GM21390 (cell line): ENCODE data around the gene SEC14L5.
A peak's percentile ranks its signal among the peaks of the same experiment; 100 is the strongest.

ENCODE experiments used
- ATAC-seq: cut with Tn5 transposase; IDR thresholded peaks from one replicate; pipeline ENCODE4 v1.9.1; 2021; ENCODE audit not compliant: unreplicated experiment

SEC14L5 gene

DNA sequence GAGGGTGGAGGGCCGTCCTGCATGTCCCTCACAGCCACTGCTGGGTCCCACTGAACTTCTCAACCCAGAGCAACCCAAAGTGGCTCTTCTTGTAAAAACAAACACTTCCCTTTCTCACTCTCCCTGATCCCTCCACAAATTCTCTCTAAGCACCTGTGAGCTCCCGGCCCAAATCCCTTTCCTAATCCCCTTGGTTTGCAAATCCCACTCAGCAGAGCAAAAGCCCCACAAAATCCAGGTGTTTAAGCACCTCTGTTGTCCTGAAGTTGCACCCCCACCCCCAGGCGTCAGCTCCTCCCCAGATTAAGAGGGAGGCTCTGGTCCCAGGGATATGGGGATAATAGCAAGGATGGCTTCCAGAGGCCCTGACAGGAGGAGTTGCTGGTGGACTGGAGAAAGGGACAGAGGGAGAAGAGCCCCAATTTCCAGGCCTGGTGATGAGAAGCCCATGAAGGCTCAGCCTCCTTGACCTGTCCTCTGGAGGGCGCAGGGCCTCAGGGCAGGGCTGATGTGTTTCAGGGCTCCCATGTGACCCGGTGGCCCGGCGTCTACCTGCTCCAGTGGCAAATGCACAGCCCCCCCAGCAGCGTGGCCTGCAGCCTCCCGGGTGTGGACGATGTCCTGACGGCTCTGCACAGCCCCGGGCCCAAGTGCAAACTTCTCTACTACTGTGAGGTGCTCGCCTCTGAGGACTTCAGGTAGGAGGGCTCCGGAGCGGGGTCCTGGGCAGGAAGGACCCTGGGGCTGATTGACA lies 52.6 kb downstream of the SEC14L5 start:
- no peak for ATAC-seq

DNA sequence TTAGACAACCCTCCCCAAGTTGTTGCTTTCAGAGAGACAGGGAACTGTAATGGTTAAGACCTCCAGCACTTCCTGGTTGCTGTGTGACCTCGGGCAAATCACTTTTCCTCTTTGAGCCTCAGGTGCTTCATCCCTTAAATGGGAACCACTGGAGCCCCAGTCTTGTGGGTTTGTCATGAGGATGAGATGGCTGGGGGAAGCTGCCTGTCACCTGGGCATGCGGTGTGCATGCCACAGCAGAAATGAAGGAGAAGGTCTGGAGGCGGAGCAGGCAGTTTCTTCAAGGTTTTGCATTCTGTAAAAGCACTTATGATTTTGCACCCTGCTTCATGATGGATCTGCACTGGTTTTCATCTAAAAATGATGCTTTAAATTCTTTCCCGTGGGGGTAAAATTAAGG lies 53.5 kb downstream of the SEC14L5 start:
- ATAC-seq = no peak

DNA sequence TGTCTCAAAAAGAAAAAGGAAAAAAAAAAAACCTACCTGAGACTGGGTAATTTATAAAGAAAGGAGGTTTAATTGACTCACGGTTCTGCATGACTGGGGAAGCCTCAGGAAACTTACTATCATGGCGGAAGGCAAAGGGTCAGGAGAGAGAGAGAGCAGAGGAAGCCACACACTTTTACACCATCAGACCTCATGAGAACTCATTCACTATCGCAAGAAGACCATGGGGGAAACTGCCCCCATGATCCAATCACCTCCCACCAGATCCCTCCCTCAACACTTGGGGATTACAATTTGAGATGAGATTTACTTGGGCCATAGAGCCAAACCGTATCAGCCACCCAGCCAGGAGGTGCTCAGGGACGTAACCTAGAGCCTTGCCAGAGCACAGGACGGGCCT lies 54.8 kb downstream of the SEC14L5 start:
- no peak for ATAC-seq

DNA sequence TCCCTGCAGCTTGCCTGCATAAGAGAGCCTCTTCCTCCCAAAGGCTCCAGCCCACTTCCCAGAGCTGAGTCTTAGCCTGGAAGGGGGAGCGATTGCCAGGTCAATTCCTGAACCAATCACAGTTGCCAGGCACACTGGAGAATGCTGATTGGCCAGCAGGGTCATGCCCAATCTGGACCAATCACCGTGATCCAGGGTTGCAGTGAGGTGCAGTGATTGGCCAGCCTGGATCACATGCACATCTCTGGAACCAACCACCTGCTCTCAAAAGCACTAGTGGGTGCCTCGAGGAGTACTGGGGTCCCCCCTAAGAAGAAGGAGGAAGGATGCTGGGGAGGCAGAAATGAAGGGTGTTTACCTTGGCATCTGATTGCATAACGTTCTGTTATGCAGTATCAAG lies 57.2 kb downstream of the SEC14L5 start:
- ATAC-seq = no peak

DNA sequence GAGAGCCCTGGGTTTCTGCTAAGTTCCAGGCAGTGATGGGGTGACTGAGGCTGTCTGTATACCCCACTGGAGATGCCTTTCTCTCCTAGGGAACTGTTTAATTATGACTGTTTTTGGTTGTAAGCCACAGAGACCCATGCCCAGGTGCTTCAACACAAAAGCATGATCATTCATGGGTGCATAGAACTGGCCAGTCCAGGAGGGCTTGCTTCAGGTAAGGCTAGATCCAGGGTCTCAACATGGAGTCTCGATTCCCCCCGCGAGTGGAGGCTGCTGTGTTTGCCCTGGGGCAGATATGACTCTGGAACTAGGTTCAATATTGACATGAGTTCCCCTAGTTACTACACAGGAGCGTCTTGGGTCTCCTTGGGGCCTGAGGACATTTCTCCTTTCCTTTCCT lies 57.8 kb downstream of the SEC14L5 start:
- no peak for ATAC-seq

DNA sequence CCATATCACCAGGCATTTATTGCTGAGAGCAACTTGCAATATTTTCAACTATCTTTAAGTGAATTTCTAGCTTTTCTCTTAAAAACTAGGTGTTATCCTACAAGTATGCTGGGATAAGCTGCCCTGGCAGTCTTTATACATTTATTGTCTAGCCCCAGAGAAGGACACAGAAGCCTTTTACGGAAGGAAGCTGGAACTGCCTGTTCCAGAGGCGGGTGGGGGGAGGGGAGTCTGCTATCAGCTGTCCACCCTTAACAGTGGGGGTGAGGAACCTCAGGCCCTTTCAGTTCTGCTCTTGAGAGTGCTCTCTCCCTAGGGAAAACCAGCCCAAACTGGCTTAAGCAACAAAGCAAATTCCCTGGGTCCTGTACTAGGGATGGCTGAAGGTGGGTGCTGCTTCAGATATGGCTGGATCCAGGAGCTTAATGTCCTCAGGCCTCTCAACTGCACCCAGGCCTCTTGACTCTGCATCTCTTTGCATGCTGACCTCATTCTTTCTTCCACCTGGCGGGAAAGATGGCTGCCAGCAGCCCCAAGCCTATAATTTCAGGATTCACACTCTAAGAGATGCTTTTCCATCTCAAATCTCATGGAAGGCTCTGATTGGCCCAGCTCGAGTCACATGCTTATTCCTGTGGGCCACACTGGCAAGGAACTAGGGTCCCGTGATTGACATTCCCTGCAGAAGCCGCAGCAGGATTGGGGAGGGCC lies 59.0 kb downstream of the SEC14L5 start:
- ATAC-seq = no peak

DNA sequence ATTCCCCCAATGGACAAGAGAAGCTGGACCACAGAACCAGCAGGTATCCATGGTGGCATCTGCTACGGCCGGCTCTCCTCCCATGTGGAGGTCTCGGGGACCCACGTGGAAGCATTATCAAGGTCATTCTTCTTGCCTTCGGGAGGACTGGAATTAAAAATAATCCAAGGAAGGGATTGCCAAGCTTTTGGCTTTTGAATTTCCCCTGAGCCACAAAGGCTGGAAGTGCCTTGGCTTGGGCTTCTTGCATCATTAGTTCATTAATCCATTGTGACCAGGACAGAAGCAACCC lies 59.5 kb downstream of the SEC14L5 start:
- no peak for ATAC-seq

DNA sequence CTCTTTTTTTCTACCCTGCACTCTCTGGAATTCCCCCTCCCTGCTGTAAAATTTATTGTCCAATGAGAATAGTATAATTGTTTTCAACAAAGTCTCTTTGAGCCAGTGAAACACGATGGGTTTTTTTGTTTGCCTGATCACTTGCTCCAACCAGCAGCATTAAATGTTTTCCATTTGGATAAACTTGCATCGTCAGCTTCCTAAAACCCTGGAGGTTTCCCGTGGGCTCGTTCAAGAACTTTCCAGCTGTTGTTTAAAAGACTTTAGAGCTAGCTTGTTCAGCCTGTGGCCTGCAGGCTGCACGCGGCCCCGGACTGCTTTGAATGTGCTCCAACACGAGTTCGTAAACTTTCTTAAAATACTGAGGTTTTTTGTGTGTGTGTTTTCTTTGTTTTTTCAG lies 60.7 kb downstream of the SEC14L5 start:
- ATAC-seq = no peak

DNA sequence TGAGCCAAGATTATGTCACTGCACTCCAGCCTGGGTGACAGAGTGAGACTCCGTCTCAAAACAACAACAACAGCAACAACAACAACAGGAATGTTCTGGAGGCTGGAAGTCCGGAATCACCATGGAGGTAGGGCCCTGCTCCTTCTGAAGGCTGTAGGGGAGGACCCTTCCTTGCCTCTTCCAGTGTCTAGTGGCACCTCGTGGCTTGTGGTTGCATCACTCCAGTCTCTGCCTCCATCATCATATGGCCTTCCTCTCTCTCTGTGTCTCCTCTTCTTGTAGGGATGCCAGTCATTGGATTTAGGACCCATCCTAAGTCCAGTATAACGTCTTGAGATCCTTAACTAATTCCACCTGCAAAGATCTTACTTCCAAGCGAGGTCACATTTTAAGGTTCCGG lies 61.6 kb downstream of the SEC14L5 start:
- ATAC-seq = no peak

DNA sequence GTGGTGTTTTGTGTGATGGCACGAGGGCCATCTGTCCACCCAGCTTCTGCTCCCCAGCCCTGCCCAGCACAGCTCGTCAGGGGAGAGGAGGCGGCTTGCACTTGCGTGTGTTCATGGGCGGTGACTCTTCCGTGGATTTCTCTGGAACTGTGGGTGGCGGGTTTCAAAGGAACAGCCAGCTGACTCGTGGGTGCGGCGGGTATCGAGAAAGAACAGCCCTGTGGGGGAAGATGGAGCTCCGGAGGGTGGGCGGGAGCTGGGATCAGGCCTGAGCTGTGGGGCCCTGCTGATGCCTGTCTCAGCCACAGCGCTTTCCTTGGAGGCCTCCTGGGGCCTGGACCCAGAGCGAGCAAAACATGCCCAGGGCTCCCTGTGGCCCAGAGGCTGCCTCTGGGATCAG lies 62.4 kb downstream of the SEC14L5 start:
- no peak for ATAC-seq

DNA sequence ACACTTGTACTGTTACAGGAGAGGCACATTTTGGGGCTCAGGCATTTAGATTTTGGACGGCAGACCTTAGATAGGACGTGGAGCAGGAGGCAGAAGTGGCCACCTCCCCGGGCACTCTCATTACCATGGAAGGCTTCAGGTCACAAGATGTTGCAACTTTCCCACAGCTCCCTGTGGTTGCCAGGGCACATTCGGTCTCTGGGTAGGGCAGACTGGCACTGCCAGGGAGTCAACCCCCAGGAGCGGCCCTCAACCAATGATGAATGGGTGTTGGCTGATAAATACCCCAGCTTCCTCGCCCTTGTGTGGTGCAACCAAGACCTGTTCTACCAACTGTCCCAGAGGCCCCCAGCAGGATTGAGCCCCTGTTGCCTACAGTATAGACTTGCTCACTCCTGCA lies 64.4 kb downstream of the SEC14L5 start:
- no peak for ATAC-seq

DNA sequence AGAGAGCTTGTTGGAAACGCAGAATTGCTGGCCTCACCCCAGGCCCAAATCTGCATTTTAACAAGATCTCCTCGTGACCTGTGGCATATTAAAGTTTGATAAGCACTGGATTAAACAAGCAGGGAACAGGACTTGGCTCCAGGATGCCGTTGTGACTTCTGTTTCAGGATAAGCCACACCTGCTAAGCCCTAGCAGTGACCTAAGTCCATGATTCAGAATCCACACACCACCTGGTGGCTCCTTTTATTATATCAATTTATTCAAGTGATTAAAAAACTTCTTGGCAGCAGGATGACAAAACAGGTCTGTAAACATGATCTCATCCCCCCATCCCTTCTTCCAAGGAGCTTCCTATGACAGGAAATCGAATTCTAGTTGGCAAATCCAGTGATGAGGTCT lies 66.5 kb downstream of the SEC14L5 start:
- no peak for ATAC-seq

DNA sequence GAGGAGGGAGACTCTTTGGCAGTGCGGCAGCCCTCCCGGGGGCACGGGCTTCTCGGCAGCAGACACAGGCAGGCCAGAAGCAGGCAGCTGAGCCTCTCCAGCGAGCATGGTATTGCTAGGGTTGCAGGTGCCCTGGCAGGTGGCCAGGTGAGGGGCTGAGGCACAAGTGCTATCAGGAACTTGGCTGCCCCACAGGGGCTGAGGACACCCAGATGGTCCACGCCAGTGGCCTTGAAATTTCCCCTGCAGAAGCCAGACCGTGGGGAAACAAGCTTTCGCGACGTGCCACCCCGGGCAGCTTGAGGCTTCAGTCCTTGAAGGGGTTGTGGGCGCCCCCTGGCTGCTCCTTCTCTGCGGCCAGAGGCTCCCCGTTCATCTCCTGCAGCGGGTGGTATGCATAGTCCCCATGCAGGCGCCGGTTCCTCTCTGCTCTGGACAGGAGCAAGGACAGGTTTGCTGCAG lies 67.1 kb downstream of the SEC14L5 start:
- no peak for ATAC-seq

DNA sequence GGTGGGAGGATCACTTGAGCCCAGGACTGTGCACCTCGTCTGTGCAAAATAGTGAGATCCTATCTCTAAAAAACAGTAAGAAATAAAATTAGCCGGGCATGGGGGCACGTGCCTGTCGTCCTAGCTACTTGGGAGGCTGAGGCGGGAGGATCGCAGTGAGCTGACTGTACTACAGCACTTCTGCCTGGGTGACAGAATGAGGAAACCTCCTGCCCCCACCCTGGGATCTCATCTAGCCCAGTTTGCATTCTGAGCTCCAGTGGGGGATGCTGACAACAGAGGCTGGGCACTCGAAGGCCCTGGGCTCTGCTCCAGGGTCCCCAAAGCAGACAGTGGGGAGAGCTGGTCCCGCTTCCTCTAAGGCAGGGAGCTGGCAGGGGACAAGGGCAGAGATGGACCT lies 68.5 kb downstream of the SEC14L5 start:
- ATAC-seq = no peak

DNA sequence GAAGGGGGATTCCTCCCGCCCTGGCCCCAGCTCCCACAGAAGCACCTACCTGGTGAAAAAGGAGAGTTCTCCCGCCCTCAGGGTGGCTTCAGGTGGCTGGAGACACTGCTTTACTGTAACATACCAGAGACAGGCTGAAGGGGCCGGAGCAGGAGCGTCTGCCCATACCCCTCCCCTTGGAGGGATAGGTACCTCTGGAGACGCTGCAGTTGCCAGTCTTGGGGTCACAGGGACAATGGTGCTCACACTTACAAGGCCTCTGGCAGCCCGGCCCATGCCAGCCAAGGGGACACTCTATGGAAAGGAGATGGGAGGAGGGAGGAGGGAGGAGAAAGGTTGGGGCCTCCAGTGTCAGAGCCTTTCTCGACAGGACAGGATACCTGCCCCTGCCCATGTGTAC lies 69.0 kb downstream of the SEC14L5 start:
- ATAC-seq = no peak

DNA sequence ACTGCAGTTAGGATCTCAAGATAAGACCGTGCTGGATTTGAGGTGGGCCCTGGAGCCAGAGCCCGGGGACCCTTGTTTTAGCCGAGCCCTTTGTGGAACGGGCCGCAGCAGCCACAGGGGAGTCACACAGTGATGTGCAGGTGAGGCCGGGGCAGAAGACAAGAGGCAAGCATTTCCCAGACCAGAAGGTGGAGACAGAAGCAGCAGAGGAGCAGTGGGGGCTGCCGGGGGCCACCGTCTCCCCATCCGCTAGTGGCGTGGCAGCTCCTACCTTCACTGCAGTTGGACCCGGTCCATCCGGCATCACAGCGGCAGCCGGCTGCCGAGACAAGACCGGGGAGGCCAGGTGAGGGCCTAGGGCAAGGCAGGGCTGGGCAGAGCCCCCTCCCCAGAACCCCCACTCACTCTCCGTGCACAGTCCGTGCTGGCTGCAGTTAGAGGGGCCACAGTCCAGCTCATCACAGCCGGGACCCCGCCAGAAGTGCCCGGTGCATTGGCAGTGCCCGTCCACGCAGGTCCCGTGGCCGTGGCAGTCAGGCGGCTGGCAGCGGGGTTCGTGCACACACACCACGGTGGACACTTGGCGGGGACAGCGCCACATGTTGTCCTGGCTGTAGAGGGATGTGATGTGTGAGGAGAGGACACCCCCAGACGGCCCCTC lies 69.6 kb downstream of the SEC14L5 start:
- ATAC-seq = no peak

DNA sequence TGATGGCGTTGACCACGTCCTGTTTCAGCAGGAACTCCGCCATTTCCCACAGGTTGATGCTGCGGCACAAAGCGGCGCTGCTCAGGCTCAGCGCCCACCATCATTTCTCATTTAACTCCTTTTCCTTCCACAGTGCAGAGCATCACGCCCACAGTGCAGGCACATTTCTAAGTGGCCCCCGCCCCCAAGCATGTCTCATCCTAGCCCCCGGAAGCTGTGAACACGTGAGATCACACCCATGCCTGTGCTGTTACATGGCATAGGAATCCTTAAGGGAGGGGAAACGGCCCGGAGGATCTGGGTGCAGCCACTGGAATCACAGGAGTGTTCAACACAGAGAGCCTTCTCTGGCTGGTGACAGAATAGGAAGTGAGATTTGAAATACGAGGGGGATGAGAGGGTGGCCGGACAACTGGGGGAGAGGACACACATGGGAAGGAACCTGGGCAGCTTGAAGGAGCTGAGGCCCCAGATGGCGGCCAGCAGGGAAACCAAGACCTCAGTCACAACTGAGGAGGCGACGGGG lies 70.9 kb downstream of the SEC14L5 start:
- no peak for ATAC-seq

DNA sequence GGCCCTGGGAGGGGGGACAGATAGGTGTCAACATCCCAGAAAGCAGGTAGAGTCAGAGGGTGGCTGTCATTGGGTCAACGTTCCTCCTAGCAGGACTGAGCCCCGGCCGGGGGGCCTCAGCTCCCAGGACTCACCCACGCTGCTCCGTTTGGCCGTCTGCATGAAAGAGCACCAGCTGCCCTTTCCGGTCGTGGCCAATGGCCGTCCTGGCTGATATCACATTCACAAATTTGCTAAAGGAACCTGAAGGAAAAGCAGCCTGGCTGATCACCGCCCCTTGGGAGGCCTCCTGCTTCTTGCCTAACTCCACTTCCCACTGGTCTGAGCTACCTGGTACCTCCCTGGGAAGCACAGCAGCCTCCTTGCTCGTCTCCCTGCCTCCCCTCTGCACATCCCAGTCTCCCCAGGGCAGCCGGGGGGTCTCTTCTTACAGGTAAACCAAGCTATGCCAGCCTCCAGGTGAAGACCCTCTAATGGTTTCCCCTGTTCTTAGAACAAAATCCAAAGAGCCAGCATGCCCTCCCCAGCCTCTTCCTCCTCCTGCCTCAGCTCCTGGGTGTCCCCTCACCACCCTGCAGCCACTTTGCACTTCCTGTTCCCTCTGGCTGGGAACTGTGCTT lies 72.2 kb downstream of the SEC14L5 start:
- ATAC-seq = no peak

DNA sequence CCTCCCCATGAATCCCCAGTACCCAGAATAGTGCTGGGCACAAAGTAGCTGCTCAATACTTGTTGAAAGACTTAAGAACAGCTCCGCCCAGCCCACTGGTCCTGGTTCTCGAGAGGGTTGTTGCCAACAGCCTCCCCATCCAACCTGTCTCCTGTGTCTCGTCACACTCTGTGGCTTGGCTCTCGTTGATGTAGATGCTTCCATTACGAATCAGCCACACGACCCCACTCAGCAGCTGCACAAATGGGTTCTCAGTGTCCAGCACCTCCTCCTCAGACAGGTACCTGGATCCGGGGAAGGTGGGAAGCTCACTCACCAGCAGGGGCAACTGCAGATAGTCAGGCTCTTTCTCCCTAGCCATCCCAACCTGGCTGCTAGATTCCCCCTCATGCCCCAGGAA lies 73.5 kb downstream of the SEC14L5 start:
- ATAC-seq = no peak

DNA sequence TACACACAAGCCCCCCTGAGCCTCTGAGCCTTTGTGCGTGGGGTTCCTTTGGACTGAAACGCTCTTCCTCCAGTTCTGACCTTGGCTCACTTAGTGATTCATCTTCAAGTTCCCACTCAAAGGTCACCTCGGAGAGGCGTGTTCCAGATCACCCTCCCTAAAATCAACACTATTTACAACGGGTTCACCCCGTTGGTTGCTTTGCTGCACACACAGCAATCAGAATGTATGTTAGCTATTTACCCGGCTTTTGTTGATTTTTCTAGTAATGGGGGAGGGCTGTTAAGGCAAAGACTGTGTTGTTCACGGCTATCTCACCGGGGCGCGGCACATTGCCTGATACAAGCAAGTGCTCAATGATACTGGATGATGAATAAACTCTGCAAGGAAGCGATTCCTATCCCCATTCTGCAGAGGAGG lies 74.6 kb downstream of the SEC14L5 start:
- ATAC-seq = no peak

DNA sequence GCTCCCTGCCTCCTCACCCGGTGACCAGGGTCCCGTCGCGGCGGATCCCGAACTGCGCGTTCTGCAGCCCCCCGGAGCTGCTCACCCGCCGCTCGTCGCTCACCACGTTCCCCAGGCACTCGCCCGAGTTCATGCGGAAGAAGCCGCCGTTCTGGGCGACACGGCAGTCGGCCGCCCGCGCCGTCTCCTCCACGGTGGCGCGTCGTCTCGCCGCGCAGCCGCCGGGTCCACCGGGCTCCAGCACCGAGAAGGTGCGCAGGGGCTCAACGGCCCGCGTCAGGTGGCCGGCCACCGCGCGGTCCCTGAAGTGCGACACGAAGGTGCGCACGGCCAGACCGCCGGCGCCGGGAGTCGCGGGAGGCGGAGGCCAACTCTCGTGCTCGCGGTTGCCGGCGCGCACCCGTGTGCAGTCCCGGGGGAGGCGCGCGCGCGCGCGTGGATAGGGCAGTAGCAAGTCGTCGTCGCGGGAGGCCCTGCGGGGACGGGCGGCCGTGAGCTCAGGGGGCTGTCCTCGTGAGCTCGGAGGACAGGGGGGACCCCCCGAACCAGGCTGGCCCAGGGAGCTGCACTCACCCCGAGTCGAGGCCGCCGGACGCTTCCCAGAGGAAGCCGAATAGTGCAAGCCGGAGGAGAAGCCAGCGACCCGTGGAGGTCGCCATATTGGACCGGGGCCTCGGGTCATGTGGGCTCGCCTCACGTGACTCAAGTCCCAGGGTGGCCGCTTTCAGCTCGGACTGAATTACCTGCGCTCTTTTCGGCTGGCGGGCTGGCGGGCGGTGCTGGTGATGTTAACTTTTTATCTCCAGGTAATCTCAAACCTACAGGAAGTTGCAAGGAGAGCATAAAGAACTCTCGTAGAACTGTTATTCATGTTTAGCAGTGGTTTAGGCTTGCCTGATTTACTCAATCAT lies 75.4 kb downstream of the SEC14L5 start, which contains the start of gene NAGPA:
Gene NAGPA (minus strand): TSS at position 680 of the 911 bp plus-strand sequence. CDS start 21 bp downstream, at position 659.
- ATAC-seq = peak; percentile 83
